COLO668 (cell line): ENCODE data around the gene BBS5.
"Not testable (repeated sequence)": the region's sequence is repeated elsewhere in the genome, so short reads cannot be mapped to it uniquely, and the experiment has no call there.

Experiments used
- DNase-seq: peaks from one replicate; lab custom pipeline; 2025; ENCODE audit not compliant: unreplicated experiment; lab: John Stamatoyannopoulos, UW

BBS5 gene

GRCh38 chr2:169479257-169480078 lies at the start of gene BBS5:
Gene BBS5, plus strand, starts transcription at chr2:169479494. Its CDS starts 60 bp downstream, at chr2:169479554.
- DNase-seq: peak; percentile 88

GRCh38 chr2:169431772-169432171 lies 47.5 kb upstream of the BBS5 start:
- DNase-seq: not testable (repeated sequence)

- not testable (repeated sequence) for DNase-seq
Observed at GRCh38 chr2:169434236-169434635, 45.1 kb upstream of the BBS5 start.

- no peak for DNase-seq
Observed at GRCh38 chr2:169438466-169439072, 40.7 kb upstream of the BBS5 start.

- no peak for DNase-seq
Observed at GRCh38 chr2:169439900-169440299, 39.4 kb upstream of the BBS5 start.

GRCh38 chr2:169446452-169446851 lies 32.8 kb upstream of the BBS5 start:
- DNase-seq: no peak

- DNase-seq: no peak
Observed at GRCh38 chr2:169448316-169448715, 31.0 kb upstream of the BBS5 start.

GRCh38 chr2:169448865-169449264 lies 30.4 kb upstream of the BBS5 start:
- no peak for DNase-seq

GRCh38 chr2:169452080-169452479 lies 27.2 kb upstream of the BBS5 start:
- DNase-seq: no peak

GRCh38 chr2:169453044-169453443 lies 26.2 kb upstream of the BBS5 start:
- DNase-seq: not testable (repeated sequence)

- no peak for DNase-seq
Observed at GRCh38 chr2:169461143-169461542, 18.2 kb upstream of the BBS5 start.

- DNase-seq: no peak
Observed at GRCh38 chr2:169462896-169463695, 16.2 kb upstream of the BBS5 start.

GRCh38 chr2:169464466-169464865 lies 14.8 kb upstream of the BBS5 start:
- no peak for DNase-seq

GRCh38 chr2:169464882-169465281 lies 14.4 kb upstream of the BBS5 start:
- DNase-seq: no peak

- DNase-seq: no peak
Observed at GRCh38 chr2:169468841-169469240, 10.5 kb upstream of the BBS5 start.

GRCh38 chr2:169469952-169470572 lies 9.2 kb upstream of the BBS5 start:
- no peak for DNase-seq

GRCh38 chr2:169472249-169472648 lies 7.0 kb upstream of the BBS5 start:
- no peak for DNase-seq

GRCh38 chr2:169476459-169476858 lies 2.8 kb upstream of the BBS5 start:
- DNase-seq: peak; percentile 50

- DNase-seq: no peak
Observed at GRCh38 chr2:169478339-169478738, 955 bp upstream of the BBS5 start.

GRCh38 chr2:169478745-169479256 lies 493 bp upstream of the BBS5 start:
- DNase-seq: no peak

- DNase-seq: no peak
Observed at GRCh38 chr2:169480079-169480465, 778 bp downstream of the BBS5 start.
